Glomerular visceral epithelial cell (primary cell): ENCODE measurements around the gene SPINK7.

Source experiments
- DNase-seq: peaks from one replicate; pipeline ENCODE4 v3.0.0-alpha.2; 2016; ENCODE audit errors: extremely low spot score

The SPINK7 gene

GRCh38 chr5:148343603-148344487, 31.6 kb downstream of the SPINK7 start:
- DNase-seq, result no peak

- no peak for DNase-seq
These were observed 35.5 kb downstream of the SPINK7 start for GRCh38 chr5:148347706-148348105.

GRCh38 chr5:148352696-148353095, 40.5 kb downstream of the SPINK7 start:
- DNase-seq, result no peak

- DNase-seq, result no peak
These were observed 41.4 kb downstream of the SPINK7 start for GRCh38 chr5:148353634-148354033.

- no peak for DNase-seq
These were observed 52.1 kb downstream of the SPINK7 start for GRCh38 chr5:148364343-148364742.
